GM19238 (cell line): Measurements from ENCODE around the gene HOXD13.

Source experiments
- DNase-seq: peaks from one replicate; pipeline ENCODE4 v3.0.0; 2011; ENCODE audit warnings: low spot score; ENCODE audit not compliant: insufficient read length

The HOXD13 gene

GRCh38 chr2:176118601-176119339 lies 26.2 kb downstream of the HOXD13 start:
- no peak for DNase-seq

GRCh38 chr2:176120364-176121189 lies 28.1 kb downstream of the HOXD13 start:
- DNase-seq = no peak

- DNase-seq = no peak
Measured at GRCh38 chr2:176121190-176122051, 28.9 kb downstream of the HOXD13 start.

- no peak for DNase-seq
Measured at GRCh38 chr2:176122052-176122682, 29.6 kb downstream of the HOXD13 start.

GRCh38 chr2:176122683-176123410 lies 30.3 kb downstream of the HOXD13 start, which contains the start of gene HOXD9:
HOXD9 (plus strand) TSS chr2:176122719; CDS start chr2:176122769, 50 bp downstream.
- no peak for DNase-seq

GRCh38 chr2:176123411-176124109 lies 31.0 kb downstream of the HOXD13 start:
- no peak for DNase-seq

GRCh38 chr2:176124110-176124946 lies 31.8 kb downstream of the HOXD13 start:
- DNase-seq = no peak

- DNase-seq = no peak
Measured at GRCh38 chr2:176124947-176125771, 32.6 kb downstream of the HOXD13 start.

GRCh38 chr2:176125772-176126054 lies 33.2 kb downstream of the HOXD13 start:
- DNase-seq = no peak

GRCh38 chr2:176126929-176127773 lies 34.6 kb downstream of the HOXD13 start:
- no peak for DNase-seq

GRCh38 chr2:176127774-176128072 lies 35.2 kb downstream of the HOXD13 start:
- no peak for DNase-seq

GRCh38 chr2:176128172-176128981 lies 35.9 kb downstream of the HOXD13 start:
- DNase-seq = no peak

- no peak for DNase-seq
Measured at GRCh38 chr2:176128982-176129796, 36.7 kb downstream of the HOXD13 start, which contains the start of gene HOXD8. HOXD8 (plus strand) TSS chr2:176129705; CDS start chr2:176130367, 662 bp downstream.

GRCh38 chr2:176129813-176130146 lies 37.3 kb downstream of the HOXD13 start:
- DNase-seq = no peak

GRCh38 chr2:176130147-176130956 lies 37.8 kb downstream of the HOXD13 start:
- no peak for DNase-seq
